ENCODE data around the gene TMPRSS9. TPM values are rescaled to one million over a fixed set of nuclear protein-coding genes. Genes with fewer than 3 reads are reported as not detected.

The TMPRSS9 gene
- total and polyA plus RNA-seq, 8 donors, result 0.09 to 0.84 (median 0.58) TPM

GRCh38 chr19:2333807-2334211 is 26.3 kb upstream of the TMPRSS9 start:
- Histone ChIP-seq H3K27ac (peak overlapping the region; percentile 45 to 79 (median 66)), H3K9me3 (no peaks in the 10 kb centered on the region), H3K27me3 (no peaks in the 10 kb centered on the region), H3K36me3 (no peaks in the 10 kb centered on the region), H3K4me1 (peaks cover 25 to 45% (median 32%) of the 10 kb centered on the region in 3 donors), H3K4me3 (peak overlapping the region in 1 of 4 donors; percentile 6)
- WGBS, 2 donors, result 46 to 53% methylated on average over 11 of the region's 11 CpGs
- FAIRE-seq (no peak), DNase-seq (peak in 2 of 6 donors; percentile 25 to 65), ATAC-seq (peak in 1 of 4 donors; percentile 2)
- TF ChIP-seq CTCF (IDR thresholded peaks at IDR 0.05), result no peak
- intact Hi-C loops (cut with DNase I), result no loop called here

- Histone ChIP-seq H3K4me3 (no peak overlapping the region), H3K9me3 (no peaks in the 10 kb centered on the region), H3K4me1 (peaks cover 21 to 41% (median 32%) of the 10 kb centered on the region in 3 donors), H3K36me3 (no peaks in the 10 kb centered on the region), H3K27ac (no peak overlapping the region), H3K27me3 (no peaks in the 10 kb centered on the region)
- FAIRE-seq (no peak), ATAC-seq (no peak), DNase-seq (peak in 1 of 6 donors; percentile 78)
- intact Hi-C loops (cut with DNase I), result no loop called here
- TF ChIP-seq CTCF (IDR thresholded peaks at IDR 0.05), result no peak
- 89% methylated on average over 27 of the region's 27 CpGs for WGBS, 2 donors
Observed at GRCh38 chr19:2334426-2334825, 25.6 kb upstream of the TMPRSS9 start.

GRCh38 chr19:2334986-2335846 is 24.8 kb upstream of the TMPRSS9 start:
- ATAC-seq (no peak), FAIRE-seq (no peak), DNase-seq (peak in 1 of 6 donors; percentile 49)
- Histone ChIP-seq H3K4me3 (no peak overlapping the region), H3K36me3 (peaks cover 0 to 5% (median 0%) of the 10 kb centered on the region in 3 donors), H3K27ac (no peak overlapping the region), H3K4me1 (peaks cover 18 to 34% (median 32%) of the 10 kb centered on the region in 3 donors), H3K27me3 (no peaks in the 10 kb centered on the region), H3K9me3 (no peaks in the 10 kb centered on the region)
- intact Hi-C loops (cut with DNase I), result no loop called here
- 92 to 95% methylated on average over 22 to 26 of the region's 26 CpGs for WGBS, 2 donors
- TF ChIP-seq CTCF (IDR thresholded peaks at IDR 0.05), result no peak

GRCh38 chr19:2335848-2336247 is 24.2 kb upstream of the TMPRSS9 start:
- no peak for DNase-seq
- intact Hi-C loops (cut with DNase I), result no loop called here
- no peak overlapping the region for H3K4me3 ChIP-seq
- no peak for ATAC-seq
- peaks cover 0 to 5% (median 0%) of the 10 kb centered on the region in 3 donors for H3K36me3 ChIP-seq
- FAIRE-seq, result no peak
- no peaks in the 10 kb centered on the region for H3K27me3 ChIP-seq
- no peak overlapping the region for H3K27ac ChIP-seq
- H3K9me3 ChIP-seq, result no peaks in the 10 kb centered on the region
- H3K4me1 ChIP-seq, result peaks cover 18 to 28% (median 27%) of the 10 kb centered on the region in 3 donors
- WGBS, 2 donors, result 66 to 96% methylated on average over 3 of the region's 3 CpGs
- TF ChIP-seq CTCF (IDR thresholded peaks at IDR 0.05), result no peak

All from pancreas (tissue), 10 donors.